ENCODE results near the gene SLC24A3.
A peak's percentile ranks its signal among the peaks of the same experiment; 100 is the strongest.

Gene SLC24A3

GRCh38 chr20:19435821-19436220 is 223.4 kb downstream of the SLC24A3 start:
- H3K9me3 Mint-ChIP-seq, result no peaks in the 10 kb centered on the region
- no peaks in the 10 kb centered on the region for H3K36me3 Mint-ChIP-seq (ENCODE audit: low read depth)
- peaks cover 50% of the 10 kb centered on the region for H3K4me1 Mint-ChIP-seq
- H3K27me3 Mint-ChIP-seq (ENCODE audit: low read depth), result peaks cover 8% of the 10 kb centered on the region
- TF ChIP-seq CTCF (IDR thresholded peaks at IDR 0.05; ENCODE audit: unreplicated experiment in 3 of 3), result no peak
- H3K4me3 Mint-ChIP-seq, result peak overlapping the region in 1 of 3 experiments; percentile 15
- peak overlapping the region in 1 of 3 experiments; percentile 21 for H3K27ac Mint-ChIP-seq

- Mint-ChIP-seq H3K9me3 (peaks cover 11% of the 10 kb centered on the region), H3K4me1 (peaks cover 43% of the 10 kb centered on the region), H3K27me3 (ENCODE audit: low read depth) (peaks cover 8% of the 10 kb centered on the region), H3K4me3 (no peak overlapping the region), H3K27ac (no peak overlapping the region), H3K36me3 (ENCODE audit: low read depth) (peaks cover 4% of the 10 kb centered on the region)
- TF ChIP-seq CTCF (IDR thresholded peaks at IDR 0.05; ENCODE audit: unreplicated experiment in 3 of 3), result no peak
Measured at GRCh38 chr20:19438488-19438887, 226.0 kb downstream of the SLC24A3 start.

- Mint-ChIP-seq H3K27me3 (ENCODE audit: low read depth) (peaks cover 3% of the 10 kb centered on the region), H3K36me3 (ENCODE audit: low read depth) (peaks cover 4% of the 10 kb centered on the region), H3K4me3 (no peak overlapping the region), H3K4me1 (peaks cover 31% of the 10 kb centered on the region), H3K27ac (no peak overlapping the region), H3K9me3 (peaks cover 21% of the 10 kb centered on the region)
- no peak for TF ChIP-seq CTCF (IDR thresholded peaks at IDR 0.05; ENCODE audit: unreplicated experiment in 3 of 3)
Measured at GRCh38 chr20:19440660-19441527, 228.5 kb downstream of the SLC24A3 start.

GRCh38 chr20:19446246-19446645 is 233.8 kb downstream of the SLC24A3 start:
- H3K4me1 Mint-ChIP-seq, result peaks cover 51% of the 10 kb centered on the region
- no peak overlapping the region for H3K4me3 Mint-ChIP-seq
- H3K27ac Mint-ChIP-seq, result peak overlapping the region in 2 of 3 experiments; percentile 33 to 46
- H3K9me3 Mint-ChIP-seq, result peaks cover 19% of the 10 kb centered on the region
- TF ChIP-seq CTCF (IDR thresholded peaks at IDR 0.05; ENCODE audit: unreplicated experiment in 3 of 3), result no peak
- H3K36me3 Mint-ChIP-seq (ENCODE audit: low read depth), result peaks cover 4% of the 10 kb centered on the region
- H3K27me3 Mint-ChIP-seq (ENCODE audit: low read depth), result peaks cover 17% of the 10 kb centered on the region

- peaks cover 17% of the 10 kb centered on the region for H3K27me3 Mint-ChIP-seq (ENCODE audit: low read depth)
- H3K36me3 Mint-ChIP-seq (ENCODE audit: low read depth), result no peaks in the 10 kb centered on the region
- H3K4me1 Mint-ChIP-seq, result peaks cover 71% of the 10 kb centered on the region
- H3K9me3 Mint-ChIP-seq, result peaks cover 9% of the 10 kb centered on the region
- TF ChIP-seq CTCF (IDR thresholded peaks at IDR 0.05; ENCODE audit: unreplicated experiment in 3 of 3), result no peak
- H3K4me3 Mint-ChIP-seq, result no peak overlapping the region
- H3K27ac Mint-ChIP-seq, result peak overlapping the region; percentile 14 to 69 (median 62)
Measured at GRCh38 chr20:19448632-19449031, 236.2 kb downstream of the SLC24A3 start.

GRCh38 chr20:19449051-19449450 is 236.6 kb downstream of the SLC24A3 start:
- peak overlapping the region; percentile 14 to 69 (median 62) for H3K27ac Mint-ChIP-seq
- H3K9me3 Mint-ChIP-seq, result peaks cover 6% of the 10 kb centered on the region
- peaks cover 17% of the 10 kb centered on the region for H3K27me3 Mint-ChIP-seq (ENCODE audit: low read depth)
- H3K36me3 Mint-ChIP-seq (ENCODE audit: low read depth), result no peaks in the 10 kb centered on the region
- H3K4me1 Mint-ChIP-seq, result peaks cover 75% of the 10 kb centered on the region
- H3K4me3 Mint-ChIP-seq, result no peak overlapping the region
- TF ChIP-seq CTCF (IDR thresholded peaks at IDR 0.05; ENCODE audit: unreplicated experiment in 3 of 3), result no peak

All from nephron (organoid).